AG08395 (cell line): ENCODE results near the gene FILIP1L.
"Not testable (repeated sequence)": the region's sequence is repeated elsewhere in the genome, so short reads cannot be mapped to it uniquely, and the experiment has no call there.

Experiments
- DNase-seq: peaks from one replicate; pipeline ENCODE4 v3.0.0; 2012; ENCODE audit warnings: mixed read lengths, low spot score

Gene FILIP1L

DNA sequence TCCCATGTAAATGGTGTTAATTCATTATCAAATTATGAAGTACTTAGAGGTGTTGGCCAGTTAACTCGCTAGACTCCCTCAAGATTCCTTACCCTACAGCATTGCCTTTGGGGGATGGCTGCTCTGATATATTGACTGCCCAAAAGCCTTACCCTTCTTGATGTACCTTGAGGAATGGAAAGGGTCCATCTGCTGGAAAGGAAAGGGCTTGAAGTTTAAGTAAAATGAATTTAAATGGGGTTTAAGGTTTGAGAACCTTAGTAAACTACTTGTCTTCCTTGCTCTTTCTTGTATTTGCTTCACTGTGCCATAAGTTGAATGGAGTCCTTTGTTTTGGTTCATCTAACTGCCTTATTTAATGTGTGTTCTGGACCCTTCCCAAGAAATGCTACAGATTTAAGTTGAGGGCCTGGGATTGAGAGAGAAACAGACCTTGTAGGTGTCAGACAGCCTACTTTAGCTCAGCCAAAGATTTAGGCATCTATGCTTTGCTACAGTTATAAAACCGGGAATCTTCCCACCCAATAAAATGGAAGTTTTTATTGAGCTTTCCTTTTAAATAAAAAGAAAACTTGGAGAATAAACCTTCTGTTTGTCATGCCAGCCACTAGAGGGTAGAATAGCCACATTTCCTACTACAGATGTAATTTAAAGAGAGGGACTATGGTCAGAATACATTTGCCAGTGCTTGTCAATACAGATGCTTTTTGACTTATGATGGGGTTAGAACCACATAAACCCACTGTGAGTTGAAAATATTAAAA is 271.3 kb downstream of the FILIP1L start:
- peak; percentile 54 for DNase-seq

DNA sequence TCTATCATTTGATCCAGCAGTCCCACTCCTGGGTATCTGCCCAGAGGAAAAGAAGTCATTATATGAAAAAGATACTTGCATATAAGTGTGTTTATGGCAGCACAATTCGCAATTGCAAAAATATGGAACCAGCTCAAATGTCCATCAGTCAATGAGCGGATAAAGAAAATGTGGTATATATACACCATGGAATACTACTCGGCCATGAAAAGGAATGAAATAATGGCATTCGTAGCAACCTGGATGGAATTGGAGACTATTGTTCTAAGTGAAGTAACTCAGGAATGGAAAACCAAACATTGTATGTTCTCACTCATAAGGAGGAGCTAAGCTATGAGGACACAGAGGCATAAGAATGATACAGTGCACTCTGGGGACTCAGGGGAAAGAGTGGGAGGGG is 272.4 kb downstream of the FILIP1L start:
- DNase-seq = not testable (repeated sequence)

DNA sequence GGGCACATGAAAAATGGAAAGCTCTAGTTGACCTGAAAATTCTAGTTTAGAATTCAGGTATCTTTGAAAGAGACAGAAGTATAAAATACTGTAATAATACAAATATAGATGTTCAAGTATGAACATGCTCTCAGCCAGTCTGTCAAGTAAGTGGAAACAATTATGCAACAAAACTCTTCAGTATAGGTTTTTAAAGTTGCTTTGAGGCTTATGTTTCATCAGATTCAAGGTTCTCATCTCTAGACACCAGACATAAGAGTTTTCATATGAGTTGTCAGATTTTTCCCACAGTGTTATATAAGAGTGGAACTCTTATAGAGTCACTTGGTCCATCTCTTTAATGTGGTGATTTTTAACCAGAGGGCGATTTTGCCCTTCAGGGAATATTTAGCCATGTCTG is 274.7 kb downstream of the FILIP1L start:
- DNase-seq = no peak

DNA sequence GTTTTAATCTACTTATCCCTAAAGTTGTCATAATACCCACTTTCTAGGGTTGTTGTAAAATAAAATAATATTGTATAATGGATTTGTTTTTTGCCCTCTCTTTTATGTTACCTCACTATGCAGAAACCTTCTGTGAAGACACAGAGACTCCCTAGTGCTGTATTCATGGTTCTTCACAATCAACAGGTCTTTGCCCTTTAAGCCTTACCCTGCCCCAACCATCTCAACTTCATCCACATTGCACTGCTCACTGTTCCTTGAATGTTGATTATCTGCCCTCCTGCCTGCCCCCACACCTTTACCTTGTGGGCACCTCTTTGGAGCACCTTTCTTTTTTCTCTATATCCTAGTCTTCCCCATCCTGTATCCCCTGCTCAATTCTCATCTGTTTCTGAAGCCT is 275.5 kb downstream of the FILIP1L start:
- DNase-seq = no peak

DNA sequence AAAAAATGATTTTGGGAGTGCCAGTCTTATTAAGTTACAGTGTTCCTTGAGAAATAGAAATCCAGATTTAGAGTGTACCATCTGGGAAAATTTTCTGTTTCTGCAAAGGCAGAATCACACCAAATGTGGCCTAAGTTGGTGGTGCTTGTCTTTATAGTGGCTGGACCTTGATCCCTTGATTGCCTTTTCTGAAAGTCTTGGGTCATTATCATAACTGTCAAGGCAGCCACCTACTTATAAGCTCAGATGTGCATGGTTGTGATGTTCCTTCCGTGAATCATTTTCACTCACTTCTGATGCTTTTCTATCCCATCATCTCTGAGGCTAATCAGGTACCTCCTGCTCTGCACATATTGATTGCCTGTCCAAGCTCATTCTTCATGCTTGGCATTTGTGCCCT is 276.6 kb downstream of the FILIP1L start:
- DNase-seq = no peak

DNA sequence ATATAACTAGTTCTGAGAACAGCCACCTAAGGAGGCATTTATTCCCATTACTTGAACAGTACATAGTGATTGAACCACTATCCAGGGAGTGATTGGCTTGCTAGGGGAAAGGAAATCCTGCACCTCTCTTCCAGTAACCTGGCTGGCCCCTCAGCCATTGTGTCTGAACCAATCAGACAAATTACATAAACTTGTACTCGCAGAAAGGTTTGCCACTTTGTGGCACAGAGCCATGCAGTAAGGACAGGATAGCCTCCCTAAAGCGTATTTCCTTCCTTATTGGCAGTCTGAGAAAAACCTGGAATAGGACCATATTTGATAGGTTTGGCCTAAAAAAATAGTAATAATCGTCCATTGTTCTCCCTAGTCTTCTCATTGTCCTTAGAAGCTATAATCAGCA is 277.6 kb downstream of the FILIP1L start:
- DNase-seq = no peak

DNA sequence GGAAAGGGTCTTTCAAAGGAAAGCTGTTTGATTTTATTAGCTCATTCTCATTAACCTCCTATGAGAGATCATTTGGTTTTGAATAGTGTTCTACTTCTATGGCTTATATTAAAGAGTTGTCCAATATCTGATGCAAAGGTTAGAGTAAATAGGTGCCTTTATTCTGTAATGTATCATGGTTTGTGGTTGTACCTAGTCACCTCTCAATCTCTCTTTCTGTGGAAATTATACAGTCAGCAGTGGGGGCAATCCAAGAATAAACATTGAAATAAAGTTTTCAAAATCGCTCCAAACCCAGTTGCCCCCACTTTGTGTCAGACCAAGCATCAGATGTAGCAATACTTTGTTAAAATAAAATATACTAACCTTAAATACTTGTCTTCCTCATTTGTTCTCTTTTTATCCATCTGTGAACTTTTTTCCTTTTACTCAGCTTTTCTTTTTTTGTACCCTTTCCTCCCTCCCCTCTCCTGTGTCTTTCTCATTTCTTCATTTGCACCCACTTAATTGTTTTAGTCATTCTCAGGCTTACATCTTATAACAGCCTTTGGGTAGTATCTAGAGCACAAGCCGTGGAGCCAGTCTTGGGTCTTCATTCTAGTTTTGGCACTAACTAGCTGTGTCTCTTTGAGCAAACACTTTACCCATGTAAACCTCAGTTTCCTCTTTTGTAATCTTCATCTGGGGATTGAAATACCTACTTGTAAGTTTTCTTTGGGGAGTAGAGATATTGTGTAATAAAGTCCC is 279.9 kb downstream of the FILIP1L start:
- DNase-seq = no peak

DNA sequence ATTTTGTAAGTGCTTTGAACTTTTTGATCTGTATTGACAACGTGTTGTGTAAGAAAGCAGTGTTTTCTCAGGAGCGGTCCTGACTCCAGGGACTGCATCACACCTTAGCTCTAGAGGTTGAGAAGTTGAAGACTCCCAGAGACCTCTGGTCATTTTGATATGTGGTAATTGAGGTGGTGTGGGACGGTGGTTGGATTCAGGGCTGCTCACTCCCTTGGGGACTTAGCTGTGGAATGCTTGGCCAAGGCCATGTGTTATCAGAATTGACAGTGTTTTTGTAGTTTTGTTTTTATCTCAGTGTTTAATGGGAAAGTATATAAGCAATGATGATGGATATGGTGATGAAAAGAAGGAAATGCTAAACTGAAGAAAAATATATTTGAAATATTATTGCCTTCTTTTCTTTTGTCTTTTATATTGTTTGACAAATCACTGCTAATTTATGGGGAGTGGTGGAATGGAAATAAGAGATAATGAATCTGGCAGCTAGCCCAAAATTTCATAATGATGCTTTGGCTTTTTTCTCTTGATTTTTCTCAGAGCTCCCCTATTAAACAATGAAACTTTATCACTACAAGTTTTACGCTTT is 280.6 kb downstream of the FILIP1L start:
- DNase-seq = no peak

DNA sequence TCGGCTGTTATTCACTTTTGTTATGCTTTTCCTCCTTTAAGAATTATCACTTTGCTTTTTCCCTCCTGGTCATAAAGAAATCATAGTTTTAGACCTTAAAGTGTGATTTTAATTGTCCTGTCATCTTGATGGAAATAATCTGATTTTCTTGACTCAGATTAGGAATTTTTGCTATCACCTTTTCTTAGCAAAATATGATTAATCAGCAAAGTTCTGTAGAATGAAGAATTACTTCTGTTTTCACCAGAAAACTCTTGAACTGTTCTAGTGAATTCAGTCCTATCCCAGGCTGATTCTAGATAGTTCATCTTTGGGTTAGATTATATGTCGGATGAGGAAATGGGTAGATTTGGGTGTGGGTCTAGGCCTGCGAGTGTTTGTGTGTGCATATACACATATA is 284.5 kb downstream of the FILIP1L start:
- DNase-seq = no peak

DNA sequence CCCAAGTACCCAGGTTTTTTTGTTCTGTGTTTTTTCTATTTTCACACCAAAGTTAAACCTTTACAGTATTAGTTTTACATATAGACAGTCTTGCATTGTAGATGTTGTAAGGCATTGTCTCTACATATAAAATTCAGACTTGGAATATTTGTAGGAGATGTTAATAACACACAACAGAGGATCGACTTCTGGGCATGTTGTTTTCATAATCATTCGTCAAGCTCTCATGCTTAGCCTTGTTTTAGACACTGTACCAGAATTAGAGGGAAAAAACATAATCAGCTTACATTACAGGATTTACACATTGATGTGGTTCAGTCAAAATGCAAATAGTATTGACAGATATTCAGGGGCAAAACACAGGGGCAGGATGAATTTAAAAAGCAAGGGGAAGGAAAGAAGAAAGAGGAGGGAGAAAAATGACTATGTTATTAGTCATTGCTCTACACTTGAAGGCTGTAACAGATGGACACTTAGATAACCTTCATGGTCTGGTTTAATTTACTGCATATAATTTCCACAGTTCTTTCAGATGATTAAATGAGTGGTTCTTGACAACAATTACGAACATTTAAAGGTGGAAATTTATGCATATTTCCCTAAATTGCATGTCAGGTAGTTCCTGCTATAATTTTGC is 289.2 kb downstream of the FILIP1L start:
- DNase-seq = peak; percentile 29

DNA sequence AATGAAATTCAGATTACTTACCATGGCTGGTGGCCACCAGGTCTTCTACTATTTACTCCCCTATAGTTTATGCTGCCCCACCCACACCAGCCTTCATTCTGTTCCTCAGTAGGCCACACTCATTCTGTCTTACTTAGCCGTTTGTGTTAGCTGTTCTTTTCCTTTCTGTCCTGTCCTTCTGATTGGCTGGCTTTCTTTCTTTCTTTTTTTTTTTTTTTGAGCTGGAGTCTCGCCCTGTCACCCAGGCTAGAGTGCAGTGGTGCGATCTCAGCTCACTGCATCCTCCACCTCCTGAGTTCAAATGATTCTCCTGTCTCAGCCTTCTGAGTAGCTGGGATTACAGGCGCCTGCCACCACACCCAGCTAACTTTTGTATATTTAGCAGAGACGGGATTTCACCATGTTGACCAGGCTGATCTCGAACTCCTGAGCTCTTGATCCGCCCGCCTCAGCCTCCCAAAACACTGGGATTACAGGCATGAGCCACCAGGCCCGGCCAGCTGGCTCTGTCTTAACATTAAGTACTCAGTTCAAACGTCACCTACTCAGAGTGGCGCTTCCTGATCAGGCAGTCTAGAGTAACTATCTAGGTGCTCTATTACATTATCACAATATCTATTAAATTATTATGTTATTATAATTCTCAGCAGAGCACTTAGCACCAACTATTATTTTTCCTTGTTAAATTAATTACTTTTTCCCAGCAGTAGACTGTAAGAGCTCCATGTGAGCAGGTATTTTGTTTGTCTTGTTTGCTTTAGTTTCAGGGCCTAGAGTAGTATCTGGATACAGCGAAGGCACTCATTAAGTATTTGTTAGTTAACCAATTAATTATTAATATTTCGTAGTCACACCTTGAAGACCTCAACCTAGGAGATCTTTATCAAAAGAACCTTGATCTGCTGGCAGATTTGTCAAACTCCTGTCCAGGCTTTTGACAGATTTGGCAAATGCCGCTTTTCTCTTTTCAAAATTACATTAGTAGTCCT is 290.3 kb downstream of the FILIP1L start:
- DNase-seq = no peak

DNA sequence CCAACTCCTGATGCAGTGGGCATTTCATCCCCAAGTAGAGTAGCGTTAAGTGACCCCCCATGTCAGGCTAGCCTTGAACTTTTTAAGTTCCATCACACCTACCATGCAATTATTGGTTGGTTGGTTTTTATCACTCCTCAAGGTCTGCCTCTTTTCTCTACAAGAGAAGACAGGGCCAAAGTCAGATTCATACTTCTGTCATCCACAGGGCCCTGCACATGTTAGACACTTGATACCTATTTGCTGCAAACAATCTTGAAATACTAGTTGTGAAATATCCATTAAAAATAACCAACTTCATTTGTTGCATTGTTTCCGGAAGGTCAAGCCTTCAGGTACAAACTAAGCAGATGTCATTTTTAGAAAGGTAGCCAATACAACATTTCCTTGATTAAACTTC is 295.5 kb downstream of the FILIP1L start:
- DNase-seq = no peak

DNA sequence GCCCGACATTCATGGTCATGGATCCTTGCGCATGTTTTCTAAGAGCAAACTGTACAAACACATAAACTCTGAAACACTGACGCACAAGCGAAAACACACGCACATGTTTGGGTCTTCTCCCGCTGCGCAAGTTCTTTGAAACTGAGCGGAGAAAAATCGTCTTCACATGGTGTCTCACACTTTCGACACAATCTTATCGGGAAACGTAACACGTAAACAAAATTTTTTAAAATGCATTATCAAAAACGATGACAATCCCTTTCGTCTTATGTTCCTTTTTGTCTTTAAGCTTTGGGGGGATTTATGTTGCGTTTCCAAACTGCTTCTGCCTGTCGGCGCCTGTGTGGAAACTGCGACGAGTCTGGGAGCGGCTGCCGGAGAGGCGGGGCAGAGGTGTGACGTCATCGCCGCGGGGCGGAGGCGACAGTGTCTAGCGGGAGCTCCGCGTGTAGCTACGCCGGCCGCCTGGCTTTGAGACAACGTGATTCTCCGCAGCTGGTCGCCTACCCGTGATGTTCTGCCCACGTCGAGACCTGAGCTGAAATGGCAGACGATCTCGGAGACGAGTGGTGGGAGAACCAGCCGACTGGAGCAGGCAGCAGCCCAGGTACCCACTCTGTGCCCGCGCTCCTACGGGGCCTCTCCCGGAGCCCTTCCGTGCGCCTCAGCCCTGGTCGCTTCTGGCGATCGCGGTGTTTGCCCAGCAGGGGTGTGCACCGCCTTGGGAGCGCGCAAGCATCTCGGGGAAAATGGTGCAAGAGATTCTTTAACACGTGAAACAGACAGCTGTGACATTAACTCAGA is 296.7 kb downstream of the FILIP1L start, which contains the start of gene CMSS1:
CMSS1 (plus strand) TSS at position 426 of the 804 bp plus-strand sequence.
- peak; percentile 95 for DNase-seq

DNA sequence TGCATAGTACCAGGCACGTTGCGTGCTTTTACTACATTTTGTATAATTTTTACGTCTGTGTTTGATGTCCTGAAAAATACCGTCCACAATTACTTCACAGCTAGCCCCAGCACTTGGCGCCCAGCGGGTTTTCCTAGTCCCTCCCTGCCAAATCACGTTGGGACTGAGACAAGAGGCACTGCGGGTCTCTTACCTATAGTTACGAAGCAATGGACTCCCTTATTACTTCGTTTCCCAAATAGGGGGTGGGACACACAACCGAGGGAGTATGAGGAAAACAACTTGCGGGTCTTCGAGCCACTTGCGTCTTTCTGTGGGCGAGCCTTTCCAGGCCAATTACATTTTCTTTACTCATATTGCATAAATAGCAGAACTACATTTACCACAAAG is 297.3 kb downstream of the FILIP1L start:
- DNase-seq = peak; percentile 13

DNA sequence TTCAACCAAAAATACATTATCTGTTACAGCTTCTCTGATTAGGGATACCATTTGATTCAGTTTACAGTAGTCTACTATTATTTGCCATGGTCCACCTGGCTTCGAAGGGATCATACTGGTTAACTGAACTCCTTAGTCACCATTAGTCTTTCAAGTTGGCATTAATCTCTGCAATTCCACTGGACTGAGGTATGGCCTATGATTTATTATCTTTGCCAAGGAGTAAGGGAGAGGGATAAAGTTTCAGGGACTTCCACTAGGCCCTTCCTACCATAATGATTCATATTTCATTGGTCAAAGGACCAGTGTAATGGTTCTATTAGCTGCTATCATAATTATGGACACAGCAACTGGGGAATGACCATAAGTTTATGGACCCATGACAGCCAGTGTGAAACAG is 303.9 kb downstream of the FILIP1L start:
- no peak for DNase-seq

DNA sequence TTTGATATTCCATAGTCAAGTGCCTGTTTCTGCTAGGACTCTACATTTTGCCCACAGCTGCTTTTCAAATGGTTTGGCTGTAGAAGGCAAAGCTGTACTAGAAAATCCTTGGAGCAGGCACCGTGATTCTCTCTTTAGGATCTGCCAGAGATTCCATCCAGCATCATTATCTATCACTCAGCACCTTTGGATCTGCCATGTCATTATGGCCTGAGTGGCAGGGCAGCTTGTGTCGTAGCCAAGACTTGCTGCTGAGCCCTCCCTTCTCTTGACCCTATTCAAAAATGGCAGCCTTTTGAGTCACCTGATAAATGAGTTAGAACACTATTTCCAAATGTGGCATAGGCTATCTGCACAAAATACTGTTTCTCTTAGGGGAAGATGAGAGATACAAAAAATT is 304.7 kb downstream of the FILIP1L start:
- no peak for DNase-seq

DNA sequence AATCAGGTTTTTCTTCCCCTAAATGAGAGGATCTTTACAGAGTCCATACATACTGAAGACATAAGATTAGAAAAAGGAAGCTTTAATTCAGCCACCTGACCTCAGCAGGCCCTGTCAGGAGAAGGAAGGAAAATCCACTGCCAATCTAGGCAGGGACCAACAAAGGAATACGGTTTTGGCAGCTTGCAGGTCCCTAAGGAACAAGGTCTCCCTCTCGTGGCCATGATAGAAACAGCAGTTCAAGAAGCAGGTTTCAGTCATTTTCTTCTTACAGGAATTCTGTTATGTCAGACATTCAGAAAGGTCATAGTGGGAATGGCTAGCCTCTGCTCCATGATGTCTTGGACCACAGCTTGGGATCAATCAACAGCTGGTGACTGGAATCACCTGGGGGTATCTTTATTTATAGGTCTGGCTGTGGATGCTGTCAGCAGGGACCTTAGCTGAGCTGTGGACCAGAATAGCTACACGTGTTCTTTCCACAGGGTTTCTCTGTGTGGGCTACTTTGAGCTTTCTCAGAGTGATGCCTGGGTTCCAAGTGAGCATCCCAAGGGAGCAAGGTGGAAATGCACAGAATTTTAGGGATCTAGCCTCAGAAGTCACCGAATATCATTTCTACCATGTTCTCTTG is 306.0 kb downstream of the FILIP1L start:
- DNase-seq = peak; percentile 83

DNA sequence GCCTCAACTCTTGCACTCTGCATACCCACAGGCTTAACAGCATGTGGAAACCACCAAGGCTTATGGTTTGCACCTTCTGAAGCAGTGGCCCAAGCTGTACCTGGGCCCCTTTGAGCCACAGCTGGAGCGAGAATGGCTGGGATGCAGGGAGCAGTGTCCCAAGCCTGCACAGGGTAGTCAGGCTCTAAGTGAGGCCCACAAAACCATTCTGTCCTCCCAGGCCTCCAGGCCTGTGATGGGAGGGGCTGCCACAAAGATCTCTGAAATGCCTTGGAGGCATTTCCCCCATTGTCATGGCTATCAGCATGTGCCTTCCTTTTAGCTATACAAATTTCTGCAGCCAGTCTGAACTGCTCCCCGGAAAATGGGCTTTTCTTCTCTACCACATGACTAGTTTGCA is 309.1 kb downstream of the FILIP1L start:
- DNase-seq = no peak

DNA sequence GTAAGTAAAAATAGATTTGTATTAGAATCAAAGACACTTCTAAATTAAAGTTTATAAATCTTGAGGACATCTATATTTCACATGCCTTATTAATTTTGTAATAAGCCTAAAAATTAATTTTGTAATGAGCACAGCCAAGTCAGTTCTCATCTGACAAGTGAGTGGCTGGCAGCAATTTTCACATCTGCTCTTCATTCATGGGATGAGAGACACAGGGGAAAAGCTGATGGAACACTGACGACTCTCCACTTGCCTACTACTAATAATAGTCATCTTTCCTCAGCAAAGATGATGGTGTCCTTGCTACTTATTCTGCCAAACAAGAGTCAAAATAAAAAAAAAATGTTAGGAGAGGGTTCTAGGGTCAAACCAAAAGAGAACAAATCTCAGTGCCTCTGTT is 311.0 kb downstream of the FILIP1L start:
- DNase-seq = no peak

DNA sequence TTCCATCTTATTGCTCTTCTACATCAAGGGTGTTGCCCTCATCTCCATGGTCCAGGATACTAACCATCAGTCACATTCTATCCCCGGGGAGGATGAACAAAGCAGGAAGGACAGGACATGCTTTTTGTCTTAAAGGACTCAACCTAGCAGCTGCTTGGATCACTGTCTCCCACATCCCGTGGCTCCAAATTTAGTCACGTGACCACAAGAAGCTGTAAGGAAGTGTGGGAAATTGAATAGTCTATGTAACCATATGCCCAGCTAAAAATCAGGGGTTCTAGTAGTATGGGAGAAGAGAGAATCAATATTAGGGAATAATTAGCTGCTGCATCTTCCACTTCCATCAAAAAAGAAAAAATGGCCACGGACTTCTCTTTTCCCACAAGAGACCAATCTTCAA is 314.9 kb downstream of the FILIP1L start:
- no peak for DNase-seq
